K562 (cell line): ENCODE measurements around the gene H2AZ2. TPM values are rescaled to one million over a fixed set of nuclear protein-coding genes. Genes with fewer than 3 reads are reported as not detected.

Experiments
- ATAC-seq: fragments of 200-7000 bp; cut with Tn5 transposase; 3 replicates; pipeline ENCODE4 v1.9.1; 2020; ENCODE audit warnings: moderate library complexity
- BruUV-seq: library from RNA; stranded (reverse); fragments of 400-500 nt; replicated peaks from 2 replicates; lab custom pipeline; 2021; lab: Mats Ljungman, UMichigan
- CTCF ChIA-PET: fragments of 300-600 bp; formaldehyde crosslinking; extraction: SDS; loops from one replicate; lab custom pipeline; 2021; ENCODE audit warnings: low intra/inter-chr PET ratio; lab: Yijun Ruan, JAX
- POLR2A ChIA-PET: fragments of 300-600, 350-650 bp; sonication (Branson Sonifier 250); formaldehyde crosslinking; extraction: SDS; loops from one replicate; lab custom pipeline; 2021; ENCODE audit warnings: antibody characterized with exemption, inconsistent platforms; lab: Yijun Ruan, JAX
- DNase-seq, 4 experiments: peaks; one replicate each; pipeline versions ENCODE4 v3.0.0 to v3.0.0-alpha.2; 2011 to 2018; ENCODE audit warnings: low spot score in 3 of 4, mixed read lengths in 3 of 4; ENCODE audit errors: extremely low read depth in 1 of 4
- FAIRE-seq: peaks from 2 replicates; lab custom pipeline; 2011; peaks lifted over from hg19 to GRCh38; lab: Jason Lieb, UNC
- H2AFZ ChIP-seq: 2 replicates; pipeline ENCODE4 v1.6.0; 2011; ENCODE audit warnings: low read depth, low read length, control low read depth, inconsistent platforms
- H3K27ac ChIP-seq: fragments of 200-600 bp; 3 replicates; pipeline ENCODE4 v1.8.0; 2011; ENCODE audit warnings: low read depth, mild to moderate bottlenecking, control low read depth, inconsistent platforms, low read length, moderate library complexity, mixed read lengths; ENCODE audit errors: extremely low read depth
- H3K27me3 ChIP-seq, 2 experiments: fragments of 300-600 bp in 1 of 2; 2 replicates in 1 of 2; 3 replicates in 1 of 2; pipeline versions ENCODE4 v1.6.0 to v1.8.0; 2011; ENCODE audit warnings: inconsistent platforms in 2 of 2, low read length in 2 of 2, mild to moderate bottlenecking in 1 of 2, mixed read lengths in 1 of 2, moderate library complexity in 1 of 2; ENCODE audit not compliant: control insufficient read depth in 2 of 2, insufficient read depth in 2 of 2
- H3K36me3 ChIP-seq: fragments of 300-600 bp; 3 replicates; pipeline ENCODE4 v1.8.0; 2011; ENCODE audit warnings: mild to moderate bottlenecking, low read length, inconsistent platforms; ENCODE audit not compliant: control insufficient read depth, insufficient read depth
- H3K4me1 ChIP-seq, 2 experiments: fragments of 200-600 bp in 1 of 2; replicated peaks in 1 of 2; 2 replicates in 1 of 2; 3 replicates in 1 of 2; pipeline versions ENCODE4 v1.5.1 to v1.8.0; 2011; ENCODE audit warnings: inconsistent platforms in 2 of 2, low read length in 2 of 2, mild to moderate bottlenecking in 1 of 2, mixed read lengths in 1 of 2, moderate library complexity in 1 of 2; ENCODE audit not compliant: control insufficient read depth in 2 of 2, insufficient read depth in 2 of 2
- H3K4me2 ChIP-seq: 2 replicates; pipeline ENCODE4 v1.6.1; 2011; ENCODE audit warnings: low read length, control low read depth, inconsistent platforms, mixed read lengths; ENCODE audit not compliant: insufficient read depth
- H3K4me3 ChIP-seq: fragments of 200-600 bp; sonication (generic), shearing (Covaris generic); 2 replicates; pipeline ENCODE4 v1.5.1; 2016; ENCODE audit warnings: control low read depth, inconsistent platforms
- H3K79me2 ChIP-seq: fragments of 200-600 bp; 3 replicates; pipeline ENCODE4 v1.8.0; 2011; ENCODE audit warnings: low read length, inconsistent platforms; ENCODE audit not compliant: control insufficient read depth, insufficient read depth
- H3K9ac ChIP-seq, 2 experiments: 2 replicates each; pipeline versions ENCODE4 v1.6.0 to v1.6.1; 2011; ENCODE audit warnings: low read depth in 2 of 2, low read length in 2 of 2, control low read depth in 1 of 2, inconsistent platforms in 1 of 2, mild to moderate bottlenecking in 1 of 2, mixed read lengths in 1 of 2; ENCODE audit not compliant: insufficient read depth in 1 of 2
- H3K9me1 ChIP-seq: one replicate; pipeline ENCODE4 v1.6.0; 2011; ENCODE audit warnings: inconsistent platforms, mild to moderate bottlenecking, low read length, moderate library complexity; ENCODE audit not compliant: control insufficient read depth, insufficient read depth
- H3K9me3 ChIP-seq: replicated peaks from 2 replicates; pipeline ENCODE4 v1.5.1; 2011; ENCODE audit warnings: low read depth, low read length, inconsistent platforms; ENCODE audit not compliant: control insufficient read depth, insufficient read depth
- H4K20me1 ChIP-seq: replicated peaks from 2 replicates; pipeline ENCODE4 v1.6.1; 2011; ENCODE audit warnings: low read length, inconsistent platforms, mixed read lengths; ENCODE audit not compliant: control insufficient read depth, insufficient read depth
- POLR2B ChIP-seq: fragments of 450-650 bp; IDR thresholded peaks from 2 replicates; pipeline ENCODE4 v1.6.1; 2018; ENCODE audit warnings: low read depth; ENCODE audit not compliant: partially characterized antibody
- TCFL5 ChIP-seq: fragments of 250-450 bp; sonication (Bioruptor Pico); conservative IDR thresholded peaks from 2 replicates; pipeline ENCODE4 v1.6.1; 2021; ENCODE audit warnings: mild to moderate bottlenecking, moderate library complexity, matching md5 sums
- ZNF212 ChIP-seq: fragments of 450-650 bp; formaldehyde crosslinking; IDR thresholded peaks from 2 replicates; pipeline ENCODE4 v1.4.0; 2020; ENCODE audit warnings: mild to moderate bottlenecking
- ZNF668 ChIP-seq: fragments of 250-450 bp; sonication (Bioruptor Pico); IDR thresholded peaks from 2 replicates; pipeline ENCODE4 v1.8.0; 2022; ENCODE audit warnings: mild to moderate bottlenecking, inconsistent platforms
- WGBS: fragments of 100-300 bp; shearing (Covaris generic); methylation state at CpG from one replicate; pipeline ENCODE4 v1.1.6; 2016; ENCODE audit warnings: low coverage, mixed read lengths; ENCODE audit not compliant: insufficient coverage; ENCODE audit errors: missing lambda C conversion rate; 5-methylcytosine and 5-hydroxymethylcytosine counted together
- in situ Hi-C: fragments of 300-500 bp; cut with MboI; formaldehyde crosslinking; loops from 4 replicates; pipeline ENCODE4 v1.15.0; 2018; ENCODE audit warnings: inconsistent platforms, mixed read lengths
- intact Hi-C: fragments of 100-400 bp; cut with micrococcal nuclease; formaldehyde crosslinking; loops from 2 replicates; pipeline ENCODE4 v1.14.2; 2022
- polyA plus RNA-seq, 8 experiments: library from polyadenylated mRNA; depleted of rRNA in 4 of 8; stranded (reverse) in 5 of 8; unstranded in 3 of 8; fragments of >200 nt; fragmentation: Nextera tagmentation in 2 of 8; fragmentation: Illumina TruSeq in 1 of 8; extraction: Ambion mirVana in 2 of 8; extraction: Trizol in 1 of 8; gene quantifications; 2 replicates each; pipeline versions ENCODE4 v1.2.1 to v1.2.3, GENCODE V29; 2011 to 2014; ENCODE audit warnings: inconsistent platforms in 1 of 8, missing spikeins in 1 of 8
- total RNA-seq, 7 experiments: library from RNA; depleted of rRNA in 6 of 7; stranded (reverse); fragments of >200 nt in 6 of 7; fragmentation: Illumina TruSeq in 2 of 7; extraction: Trizol in 2 of 7; gene quantifications; 2 replicates each; pipeline versions ENCODE4 v1.2.1 to v1.2.3, GENCODE V29; 2011 to 2021; ENCODE audit warnings: low replicate concordance in 1 of 7
- TF ChIP-seq, protein P1 (sequence below): fragments of 450-650 bp; IDR thresholded peaks from 2 replicates; pipeline ENCODE4 v1.6.1; 2016

The H2AZ2 gene
- total and polyA plus RNA-seq, 9 of the 15 experiments (the other 6 are each of a cell fraction or from before 2014, with no cell fraction given), result 105 to 382 (median 286) TPM

DNA sequence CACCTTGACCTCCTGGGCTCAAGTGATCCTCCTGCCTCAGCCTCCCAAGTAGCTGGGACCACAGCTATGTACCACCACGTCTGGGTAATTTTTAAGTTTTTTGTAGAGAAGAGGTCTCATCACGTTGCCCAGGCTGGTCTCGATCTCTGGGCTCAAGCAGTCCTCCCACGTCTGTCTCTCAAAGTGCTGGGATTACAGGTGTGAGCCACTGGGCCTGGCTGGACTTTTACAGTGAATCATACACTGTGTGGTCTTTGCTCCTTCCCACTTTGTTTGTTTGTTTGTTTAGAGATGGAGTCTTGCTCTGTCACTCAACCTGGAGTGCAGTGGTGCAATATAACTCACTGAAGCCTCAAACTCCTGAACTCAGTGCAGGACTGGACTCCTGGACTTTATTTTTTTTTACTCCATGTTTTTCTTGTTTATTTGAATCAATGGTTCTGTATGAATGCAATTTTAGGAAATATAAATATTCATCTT, 38.9 kb downstream of the H2AZ2 start:
- 27% methylated on average over 4 of the region's 4 CpGs for WGBS
- Histone ChIP-seq H3K4me3 (no peak overlapping the region), H3K27me3 (no peaks in the 10 kb centered on the region), H3K79me2 (no peaks in the 10 kb centered on the region), H3K9ac (no peak overlapping the region; a peak in 1 of 4 replicates), H2AFZ (no peak overlapping the region), H3K9me1 (no peaks in the 10 kb centered on the region), H3K9me3 (no peaks in the 10 kb centered on the region), H3K27ac (no peak overlapping the region), H3K4me2 (no peak overlapping the region), H3K36me3 (no peaks in the 10 kb centered on the region), H3K4me1 (peaks cover 0 to 5% of the 10 kb centered on the region in 2 experiments; a peak in 3 of 5 replicates), H4K20me1 (no peaks in the 10 kb centered on the region)
- DNase-seq (no peak), FAIRE-seq (no peak), ATAC-seq (no peak)
- BruUV-seq, result no TSS peak
- TF ChIP-seq ZNF212, result no peak
- TF ChIP-seq TCFL5 (CRISPR knock-in tag), result no peak
- TF ChIP-seq POLR2B, result no peak
- TF ChIP-seq ZNF668, result no peak
- TF ChIP-seq, protein P1, sequence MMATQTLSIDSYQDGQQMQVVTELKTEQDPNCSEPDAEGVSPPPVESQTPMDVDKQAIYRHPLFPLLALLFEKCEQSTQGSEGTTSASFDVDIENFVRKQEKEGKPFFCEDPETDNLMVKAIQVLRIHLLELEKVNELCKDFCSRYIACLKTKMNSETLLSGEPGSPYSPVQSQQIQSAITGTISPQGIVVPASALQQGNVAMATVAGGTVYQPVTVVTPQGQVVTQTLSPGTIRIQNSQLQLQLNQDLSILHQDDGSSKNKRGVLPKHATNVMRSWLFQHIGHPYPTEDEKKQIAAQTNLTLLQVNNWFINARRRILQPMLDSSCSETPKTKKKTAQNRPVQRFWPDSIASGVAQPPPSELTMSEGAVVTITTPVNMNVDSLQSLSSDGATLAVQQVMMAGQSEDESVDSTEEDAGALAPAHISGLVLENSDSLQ, result peak; percentile 77
- ChIA-PET POLR2A (interaction anchor here (0.6 to 1.0 kb wide), 3 partner anchors 10 to 20 kb away, joined by 3 read pairs; partner anchors contain the start of gene PPIA), CTCF (no interaction called here)
- intact Hi-C loops, result no loop called here
- in situ Hi-C loops, result no loop called here
